ENCODE data around the gene RUVBL1.
A peak's percentile ranks its signal among the peaks of the same experiment; 100 is the strongest.

Gene RUVBL1

DNA sequence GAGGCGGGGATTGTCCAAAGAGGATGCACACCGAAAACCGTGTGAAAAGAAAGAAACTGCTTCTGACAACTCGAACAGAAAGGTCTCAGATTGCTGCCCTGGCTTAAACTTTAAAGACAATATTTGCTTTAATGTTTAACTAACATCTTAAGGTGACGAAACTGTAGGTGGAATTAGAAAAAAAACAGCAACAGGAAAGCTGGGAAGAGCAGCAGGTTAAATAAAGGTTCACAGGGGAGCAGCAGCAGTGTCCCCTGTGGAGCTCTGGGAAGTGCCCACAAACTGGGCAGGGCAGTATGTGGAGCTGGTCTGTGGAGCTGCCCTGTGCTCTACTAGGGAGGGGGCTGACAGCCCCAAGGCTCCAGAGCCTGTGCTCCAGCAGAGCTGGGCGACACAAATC is 25.4 kb downstream of the RUVBL1 start:
- in situ Hi-C loops (cut with HindIII; ENCODE audit: low pct_ligation_motif_present, low sequenced_read_pairs): no loop called here
- Histone ChIP-seq H3K4me3 (ENCODE audit: low read depth, low read length) (no peak overlapping the region), H3K27me3 (replicated peaks) (no peaks in the 10 kb centered on the region), H3K27ac (no peak overlapping the region), H3K36me3 (replicated peaks) (peaks cover 40% of the 10 kb centered on the region)
- TF ChIP-seq, protein P1, sequence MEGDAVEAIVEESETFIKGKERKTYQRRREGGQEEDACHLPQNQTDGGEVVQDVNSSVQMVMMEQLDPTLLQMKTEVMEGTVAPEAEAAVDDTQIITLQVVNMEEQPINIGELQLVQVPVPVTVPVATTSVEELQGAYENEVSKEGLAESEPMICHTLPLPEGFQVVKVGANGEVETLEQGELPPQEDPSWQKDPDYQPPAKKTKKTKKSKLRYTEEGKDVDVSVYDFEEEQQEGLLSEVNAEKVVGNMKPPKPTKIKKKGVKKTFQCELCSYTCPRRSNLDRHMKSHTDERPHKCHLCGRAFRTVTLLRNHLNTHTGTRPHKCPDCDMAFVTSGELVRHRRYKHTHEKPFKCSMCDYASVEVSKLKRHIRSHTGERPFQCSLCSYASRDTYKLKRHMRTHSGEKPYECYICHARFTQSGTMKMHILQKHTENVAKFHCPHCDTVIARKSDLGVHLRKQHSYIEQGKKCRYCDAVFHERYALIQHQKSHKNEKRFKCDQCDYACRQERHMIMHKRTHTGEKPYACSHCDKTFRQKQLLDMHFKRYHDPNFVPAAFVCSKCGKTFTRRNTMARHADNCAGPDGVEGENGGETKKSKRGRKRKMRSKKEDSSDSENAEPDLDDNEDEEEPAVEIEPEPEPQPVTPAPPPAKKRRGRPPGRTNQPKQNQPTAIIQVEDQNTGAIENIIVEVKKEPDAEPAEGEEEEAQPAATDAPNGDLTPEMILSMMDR (IDR thresholded peaks at IDR 0.05; ENCODE audit: low read depth, low read length, missing control alignments): no peak
- DNase-seq: no peak

- DNase-seq: peak; percentile 79
- Histone ChIP-seq H3K27me3 (replicated peaks) (no peaks in the 10 kb centered on the region), H3K36me3 (replicated peaks) (peaks cover 36% of the 10 kb centered on the region), H3K27ac (peak overlapping the region; percentile 33), H3K4me3 (ENCODE audit: low read depth, low read length) (no peak overlapping the region)
- in situ Hi-C loops (cut with HindIII; ENCODE audit: low pct_ligation_motif_present, low sequenced_read_pairs): no loop called here
- TF ChIP-seq, protein P1 (IDR thresholded peaks at IDR 0.05; ENCODE audit: low read depth, low read length, missing control alignments): peak; percentile 91
Observed at GRCh38 chr3:128095222-128095703, 28.3 kb downstream of the RUVBL1 start.

DNA sequence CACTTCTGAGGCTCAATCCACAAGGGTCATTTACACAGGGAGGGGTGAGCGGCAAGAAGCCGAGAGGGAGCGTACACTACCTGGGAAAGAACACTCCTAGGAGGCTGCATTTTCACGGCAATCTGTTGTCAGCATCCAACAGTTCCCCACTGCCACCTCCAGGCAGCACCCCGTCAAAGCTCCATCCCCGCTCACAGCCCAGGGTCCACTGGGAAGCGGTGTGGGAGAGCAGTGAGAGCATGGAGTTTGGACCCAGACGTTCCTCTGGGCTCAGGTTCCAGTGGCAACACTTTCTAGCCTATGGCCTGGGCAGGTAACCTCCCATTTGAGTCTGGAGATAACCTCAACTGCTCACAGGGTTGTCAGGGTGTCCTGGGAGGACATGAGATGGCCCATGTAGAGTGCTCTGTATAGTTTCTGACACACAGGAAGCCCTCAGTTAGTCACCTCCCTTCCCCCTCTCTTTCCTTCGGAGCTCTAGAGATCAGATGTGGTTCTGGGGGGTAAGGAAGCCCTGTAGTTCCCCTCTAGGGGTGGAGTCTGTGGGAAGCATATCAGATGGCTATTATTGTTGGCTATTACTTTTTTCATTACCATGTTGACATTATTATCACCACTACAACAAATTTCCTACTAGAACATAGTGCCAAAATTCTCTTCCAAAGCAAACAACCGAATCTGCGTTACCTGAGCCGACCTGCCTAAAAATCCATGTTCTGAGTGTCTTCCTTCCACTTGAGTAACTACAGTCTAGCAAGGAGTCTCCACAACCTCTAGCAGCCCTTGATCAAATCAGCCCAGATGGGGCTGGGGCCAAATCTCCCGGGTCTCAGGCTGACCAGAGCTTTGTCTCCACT is 29.1 kb downstream of the RUVBL1 start:
- TF ChIP-seq, protein P1 (IDR thresholded peaks at IDR 0.05; ENCODE audit: low read depth, low read length, missing control alignments): peak; percentile 26
- in situ Hi-C loops (cut with HindIII; ENCODE audit: low pct_ligation_motif_present, low sequenced_read_pairs): no loop called here
- peak; percentile 40 for DNase-seq
- no peaks in the 10 kb centered on the region for H3K27me3 ChIP-seq (replicated peaks)
- H3K4me3 ChIP-seq (ENCODE audit: low read depth, low read length): no peak overlapping the region
- H3K36me3 ChIP-seq (replicated peaks): peaks cover 29% of the 10 kb centered on the region
- H3K27ac ChIP-seq: peak overlapping the region; percentile 33

GRCh38 chr3:128091586-128091985 is 32.0 kb downstream of the RUVBL1 start:
- TF ChIP-seq, protein P1 (IDR thresholded peaks at IDR 0.05; ENCODE audit: low read depth, low read length, missing control alignments): no peak
- in situ Hi-C loops (cut with HindIII; ENCODE audit: low pct_ligation_motif_present, low sequenced_read_pairs): no loop called here
- no peak for DNase-seq
- H3K27me3 ChIP-seq (replicated peaks): no peaks in the 10 kb centered on the region
- H3K27ac ChIP-seq: no peak overlapping the region
- no peak overlapping the region for H3K4me3 ChIP-seq (ENCODE audit: low read depth, low read length)
- H3K36me3 ChIP-seq (replicated peaks): peaks cover 3% of the 10 kb centered on the region

GRCh38 chr3:128089135-128089534 is 34.5 kb downstream of the RUVBL1 start:
- TF ChIP-seq, protein P1 (IDR thresholded peaks at IDR 0.05; ENCODE audit: low read depth, low read length, missing control alignments): peak; percentile 5
- no peak for DNase-seq
- no peak overlapping the region for H3K4me3 ChIP-seq (ENCODE audit: low read depth, low read length)
- no peak overlapping the region for H3K27ac ChIP-seq
- in situ Hi-C loops (cut with HindIII; ENCODE audit: low pct_ligation_motif_present, low sequenced_read_pairs): no loop called here
- peaks cover 4% of the 10 kb centered on the region for H3K36me3 ChIP-seq (replicated peaks)
- no peaks in the 10 kb centered on the region for H3K27me3 ChIP-seq (replicated peaks)
